AG09309 (cell line): Measurements from ENCODE around the gene RPAP3.

Experiments
- DNase-seq: peaks from one replicate; pipeline ENCODE4 v3.0.0-alpha.2; 2010; ENCODE audit warnings: low read depth
- H3K4me3 ChIP-seq: 2 replicates; pipeline ENCODE4 v1.5.1; 2011; ENCODE audit warnings: mild to moderate bottlenecking, low read depth, low read length, moderate library complexity; ENCODE audit not compliant: control insufficient read depth
- CTCF ChIP-seq: IDR thresholded peaks from 2 replicates; pipeline ENCODE4 v1.5.1; 2011; ENCODE audit warnings: mild to moderate bottlenecking, low read depth, low read length, inconsistent platforms; ENCODE audit not compliant: insufficient read depth, control insufficient read depth; ENCODE audit errors: missing control alignments

RPAP3 gene

GRCh38 chr12:47752121-47752520, 46.3 kb upstream of the RPAP3 start:
- DNase-seq = no peak
- no peak overlapping the region for H3K4me3 ChIP-seq
- TF ChIP-seq CTCF = no peak

- DNase-seq = no peak
- no peak for TF ChIP-seq CTCF
- no peak overlapping the region for H3K4me3 ChIP-seq
Measured at GRCh38 chr12:47751561-47751960, 45.7 kb upstream of the RPAP3 start.

GRCh38 chr12:47750916-47751470, 45.2 kb upstream of the RPAP3 start:
- no peak for DNase-seq
- TF ChIP-seq CTCF = no peak
- no peak overlapping the region for H3K4me3 ChIP-seq

GRCh38 chr12:47750229-47750798, 44.5 kb upstream of the RPAP3 start:
- H3K4me3 ChIP-seq = no peak overlapping the region
- no peak for TF ChIP-seq CTCF
- DNase-seq = no peak

GRCh38 chr12:47748899-47749298, 43.1 kb upstream of the RPAP3 start:
- TF ChIP-seq CTCF = no peak
- H3K4me3 ChIP-seq = no peak overlapping the region
- DNase-seq = no peak

- no peak for TF ChIP-seq CTCF
- no peak for DNase-seq
- H3K4me3 ChIP-seq = no peak overlapping the region
Measured at GRCh38 chr12:47748507-47748828, 42.6 kb upstream of the RPAP3 start.
